GM19324 (cell line): ENCODE results near the gene ANKRD37.

Experiments used
- ATAC-seq: cut with Tn5 transposase; IDR thresholded peaks from one replicate; pipeline ENCODE4 v1.9.1; 2021; ENCODE audit warnings: mild to moderate bottlenecking, moderate library complexity; ENCODE audit not compliant: unreplicated experiment, low FRiP score

The ANKRD37 gene

DNA sequence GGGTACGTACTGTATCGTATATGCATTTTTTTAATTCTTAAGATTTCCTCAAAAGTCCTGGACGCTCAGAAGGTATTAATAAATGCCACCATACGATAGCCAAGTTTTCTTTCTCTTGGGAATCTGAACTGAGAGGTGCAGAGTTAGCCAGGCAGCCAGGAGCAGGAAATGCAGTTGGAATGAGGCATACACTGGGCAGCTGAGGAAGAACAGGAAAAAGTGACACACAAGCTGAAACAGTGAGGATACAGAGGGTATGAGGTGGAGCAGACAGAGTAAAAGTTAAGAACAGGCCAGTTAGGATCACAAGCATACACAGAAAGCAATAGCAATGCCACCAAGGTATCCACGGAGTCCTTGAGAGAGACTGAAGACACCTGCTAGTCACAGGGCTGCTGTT, 15.8 kb downstream of the ANKRD37 start:
- ATAC-seq, result no peak

DNA sequence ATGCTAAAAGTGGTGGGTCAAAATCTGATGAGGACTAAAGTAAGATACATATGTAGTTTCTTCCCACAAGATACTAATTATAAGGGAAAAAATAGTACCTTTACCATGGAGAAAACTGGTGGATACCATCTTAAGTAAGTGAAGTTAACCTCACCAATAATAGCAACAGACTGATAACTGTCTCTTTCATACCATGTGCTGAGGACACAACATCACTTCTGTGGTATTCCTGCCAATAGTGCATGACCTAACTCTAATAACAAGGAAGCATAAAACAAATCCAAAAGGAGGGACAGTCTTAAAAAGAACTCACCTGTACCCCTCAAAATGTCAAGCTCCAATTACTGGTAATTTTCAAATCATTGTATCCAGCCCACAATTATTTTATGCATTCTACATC, 20.3 kb downstream of the ANKRD37 start:
- no peak for ATAC-seq

DNA sequence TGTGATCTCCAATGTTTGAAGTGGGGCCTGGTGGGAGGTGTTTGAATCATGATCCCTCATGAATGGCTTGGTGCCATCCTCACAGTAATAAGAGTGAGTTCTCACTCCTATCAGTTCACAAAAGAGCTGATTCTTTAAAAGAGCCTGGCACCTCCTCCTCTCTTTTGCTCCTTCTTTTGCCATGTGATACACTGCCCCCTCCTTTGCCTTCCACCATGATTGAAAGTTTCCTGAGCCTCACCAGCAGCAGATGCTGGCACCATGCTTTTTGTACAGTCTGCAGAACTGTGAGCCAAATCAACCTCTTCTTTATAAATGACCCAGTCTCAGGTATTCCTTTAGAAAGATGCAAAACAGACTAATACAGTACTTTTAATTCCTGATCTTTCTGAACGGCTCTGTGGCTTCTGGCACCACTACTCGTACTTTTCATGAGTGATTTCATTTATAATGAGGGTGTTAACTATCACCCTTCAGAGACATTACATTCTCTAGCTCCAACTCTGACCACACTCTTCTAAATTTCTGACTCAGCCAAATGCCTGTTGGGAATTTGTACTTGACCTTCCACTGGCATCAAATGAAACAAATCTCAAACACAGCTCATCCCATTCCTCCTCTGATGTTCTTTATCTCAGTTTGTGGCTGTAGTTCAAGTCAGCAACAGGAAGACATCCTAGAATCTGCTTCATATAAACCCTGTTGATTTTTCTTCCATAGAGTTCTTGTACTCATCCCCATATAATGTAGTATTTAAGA, 24.9 kb downstream of the ANKRD37 start:
- ATAC-seq, result no peak

DNA sequence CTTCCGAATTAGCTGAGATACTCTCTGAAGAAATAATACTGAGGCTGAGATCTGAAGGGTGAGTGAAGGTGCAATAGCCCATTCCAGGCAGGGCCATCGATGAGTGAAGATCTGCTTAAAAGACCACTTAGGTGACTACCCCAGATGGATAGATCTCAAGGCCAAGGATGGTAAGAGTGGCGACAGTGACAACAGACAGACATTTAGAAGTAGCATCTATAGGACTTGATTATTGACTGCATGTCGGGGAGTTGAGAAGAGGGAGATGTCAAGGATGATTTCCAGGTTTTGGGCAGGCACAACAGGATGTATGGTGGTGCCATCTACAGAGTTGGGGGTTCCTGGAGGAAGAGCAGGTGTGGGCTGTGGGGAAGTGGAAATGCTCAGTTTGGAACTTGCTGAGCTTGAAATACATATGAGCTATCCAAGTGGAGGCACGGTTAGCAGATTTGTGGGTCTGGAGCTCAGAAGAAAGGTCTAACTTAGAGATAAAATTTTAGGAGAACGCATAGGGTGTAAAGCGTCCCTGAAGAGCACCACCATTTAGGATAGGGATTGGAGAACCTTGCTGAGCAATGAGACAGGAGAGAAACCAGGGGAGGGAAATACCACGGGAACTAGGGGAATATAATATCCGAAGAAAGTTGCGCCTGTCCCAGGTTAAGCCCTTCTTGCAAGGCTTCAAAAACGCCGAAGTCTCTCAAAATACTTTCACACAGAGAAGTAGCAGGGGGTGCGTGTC, 28.4 kb downstream of the ANKRD37 start:
- ATAC-seq, result no peak

DNA sequence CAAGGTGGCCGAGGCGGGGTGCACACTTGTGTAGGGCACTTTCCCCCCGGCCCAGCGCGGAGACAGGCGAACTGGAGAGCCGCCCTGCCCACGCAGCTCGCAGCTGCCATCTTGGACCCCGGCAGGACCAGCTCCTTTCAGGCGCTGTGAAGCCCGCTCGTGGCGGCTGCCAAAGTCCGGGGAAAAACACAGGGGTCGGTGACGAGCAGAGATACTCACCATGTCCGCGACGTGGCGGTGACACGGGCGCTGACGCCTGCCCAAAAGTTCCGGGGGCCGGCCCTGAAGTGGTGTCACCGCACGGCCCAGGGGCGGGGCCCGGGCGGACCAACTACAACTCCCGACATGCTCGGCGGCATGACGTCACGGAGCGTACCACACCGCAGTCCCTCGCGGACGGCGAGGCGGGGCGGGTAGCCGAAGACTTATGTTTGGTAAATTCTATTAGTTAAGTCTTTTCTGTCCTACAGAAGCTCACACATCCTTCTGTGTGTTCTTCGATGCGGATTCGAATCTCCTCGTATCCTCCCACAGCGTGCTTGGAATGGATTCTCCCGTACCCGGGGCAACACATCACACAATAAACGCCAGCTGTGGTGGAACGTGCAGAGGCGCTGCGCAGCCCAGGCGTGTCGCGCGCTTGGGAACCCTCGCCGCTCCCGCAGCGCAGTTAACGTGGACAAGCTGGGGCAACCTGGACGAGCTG, 29.2 kb downstream of the ANKRD37 start, which contains the start of gene UFSP2:
Gene UFSP2 (minus strand): TSS at position 318 of the 706 bp plus-strand sequence. CDS start 96 bp downstream, at position 222.
- peak; percentile 96 for ATAC-seq

DNA sequence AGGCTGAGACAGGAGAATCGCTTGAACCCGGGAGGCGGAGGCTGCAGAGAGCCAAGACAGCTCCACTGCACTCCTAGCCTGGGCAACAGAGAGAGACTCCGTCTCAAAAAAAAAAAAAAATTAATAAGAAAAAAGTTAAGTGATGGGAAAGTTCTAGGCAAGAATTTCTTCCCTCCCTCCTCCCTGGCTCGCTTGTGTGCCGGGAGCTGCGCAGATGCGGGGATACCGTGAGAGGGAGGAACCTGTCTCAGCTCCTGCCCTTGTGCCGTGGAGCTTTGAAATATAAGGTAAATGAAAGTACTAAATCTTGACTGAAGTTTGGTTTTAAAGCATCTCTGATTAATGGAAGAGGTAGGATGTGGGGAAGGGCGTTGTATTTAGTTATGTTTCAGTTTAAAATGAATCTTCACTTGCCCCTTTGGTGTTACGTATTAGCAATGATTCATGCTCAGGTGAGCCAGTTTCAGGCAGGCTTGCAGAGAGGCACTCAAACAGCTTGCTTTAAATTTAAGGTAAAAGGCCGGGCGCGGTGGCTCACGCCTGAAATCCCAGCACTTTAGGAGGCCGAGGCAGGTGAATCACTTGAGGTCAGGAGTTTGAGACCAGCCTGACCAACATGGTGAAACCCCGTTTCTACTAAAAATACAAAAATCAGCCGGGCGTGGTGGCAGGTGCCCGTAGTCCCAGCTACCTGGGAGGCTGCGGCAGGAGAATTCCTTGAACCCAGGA, 30.5 kb downstream of the ANKRD37 start:
- ATAC-seq, result no peak

DNA sequence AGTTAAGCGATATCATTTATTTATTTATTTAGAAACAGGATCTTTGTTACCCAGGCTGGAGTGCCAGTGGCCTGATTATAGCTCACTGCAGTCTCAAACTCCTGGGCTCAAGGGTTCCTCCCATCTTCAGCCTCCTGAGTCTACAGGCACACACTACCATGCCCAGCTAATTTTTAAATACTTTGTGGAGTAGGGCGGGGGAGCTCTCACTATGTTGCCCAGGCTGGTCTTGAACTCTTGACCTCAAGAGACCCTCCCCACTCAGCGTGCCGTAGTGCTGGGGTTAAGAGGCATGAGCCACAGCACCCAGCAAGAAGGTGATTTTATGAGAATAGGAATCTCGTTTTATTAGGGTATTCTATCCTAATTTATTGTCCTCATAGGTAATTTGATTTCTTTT, 33.0 kb downstream of the ANKRD37 start:
- ATAC-seq, result no peak

DNA sequence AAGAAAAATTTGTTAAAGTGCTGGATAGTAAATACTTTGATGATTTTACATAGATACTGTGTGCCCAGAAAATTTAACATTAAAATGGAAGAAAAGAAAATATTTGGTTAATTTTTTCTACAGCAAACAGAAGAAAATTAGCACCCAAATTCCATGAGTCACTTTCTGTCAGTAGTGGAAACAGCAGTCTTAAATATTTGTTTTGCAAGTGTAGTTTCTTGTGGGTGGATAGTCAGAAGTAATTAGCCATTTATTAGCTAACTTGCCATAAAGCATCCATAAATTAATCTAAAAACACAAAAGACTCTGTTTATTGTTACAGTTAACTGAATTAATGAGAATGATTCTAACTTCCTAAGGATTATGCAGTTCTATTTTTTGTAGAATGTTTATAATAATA, 38.8 kb downstream of the ANKRD37 start:
- ATAC-seq, result no peak

DNA sequence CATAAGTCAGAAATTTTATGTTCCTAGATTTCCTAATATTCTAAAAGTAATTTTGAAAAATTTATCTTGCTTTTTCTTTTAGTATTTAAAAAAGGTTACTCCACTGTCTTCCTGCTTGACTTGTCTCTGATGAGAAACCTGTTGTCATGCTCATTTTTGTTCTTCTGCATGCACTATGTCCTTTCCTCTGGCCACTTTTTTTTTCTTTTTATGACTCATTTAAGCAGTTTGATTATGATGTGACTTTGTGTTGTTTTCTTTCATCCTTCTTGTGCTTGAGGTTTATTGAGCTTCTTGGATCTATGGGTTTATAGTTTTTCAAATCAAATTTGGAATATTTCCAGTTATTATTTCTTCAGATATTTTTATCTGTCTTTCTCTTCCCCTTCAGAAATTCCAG, 41.2 kb downstream of the ANKRD37 start:
- ATAC-seq, result no peak

DNA sequence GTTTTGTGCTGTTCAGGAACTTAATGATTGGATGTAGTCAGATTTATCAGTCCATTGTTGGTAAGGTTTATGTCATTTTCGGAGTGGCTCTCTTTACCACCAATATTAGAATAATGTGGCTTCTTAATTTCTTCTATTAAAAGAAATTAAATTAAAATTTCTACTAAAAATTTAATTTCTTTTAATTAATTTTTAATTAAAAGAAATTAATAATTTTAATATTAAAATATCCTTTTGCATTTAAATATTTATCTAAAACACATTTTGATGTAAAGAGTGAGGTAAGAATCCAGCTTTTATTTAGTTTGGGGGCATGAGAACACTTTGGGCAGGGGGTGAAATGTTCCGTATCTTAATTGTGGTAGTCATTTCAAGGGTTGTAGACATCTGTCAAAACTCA, 44.8 kb downstream of the ANKRD37 start:
- ATAC-seq, result no peak

DNA sequence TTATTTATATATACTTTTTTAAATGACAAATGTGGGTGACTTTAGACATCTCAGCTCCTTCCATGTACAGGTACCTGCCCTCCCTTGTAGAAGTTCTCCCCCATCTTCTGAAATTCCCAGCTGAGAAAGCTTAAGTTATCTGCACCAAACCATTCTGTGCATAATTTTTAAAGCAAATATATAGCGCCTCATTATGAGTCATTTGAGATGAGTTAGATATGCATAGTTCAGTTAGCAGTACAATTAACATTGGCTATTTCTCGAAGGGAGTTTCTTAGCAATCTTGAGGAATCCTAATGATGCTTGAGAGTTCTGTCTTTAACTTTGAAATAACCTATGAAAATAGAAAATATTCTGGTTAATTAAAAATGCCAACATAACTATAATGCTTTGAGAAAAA, 48.6 kb downstream of the ANKRD37 start:
- ATAC-seq, result no peak
